GM04503 (cell line): ENCODE results near the gene GPSM1.
"Not testable (repeated sequence)": the region's sequence is repeated elsewhere in the genome, so short reads cannot be mapped to it uniquely, and the experiment has no call there.

Experiments
- DNase-seq: peaks from one replicate; pipeline ENCODE4 v3.0.0-alpha.2; 2012; ENCODE audit warnings: low read depth

The GPSM1 gene

GRCh38 chr9:136318111-136318775 lies 9.1 kb upstream of the GPSM1 start:
- DNase-seq = no peak

DNA sequence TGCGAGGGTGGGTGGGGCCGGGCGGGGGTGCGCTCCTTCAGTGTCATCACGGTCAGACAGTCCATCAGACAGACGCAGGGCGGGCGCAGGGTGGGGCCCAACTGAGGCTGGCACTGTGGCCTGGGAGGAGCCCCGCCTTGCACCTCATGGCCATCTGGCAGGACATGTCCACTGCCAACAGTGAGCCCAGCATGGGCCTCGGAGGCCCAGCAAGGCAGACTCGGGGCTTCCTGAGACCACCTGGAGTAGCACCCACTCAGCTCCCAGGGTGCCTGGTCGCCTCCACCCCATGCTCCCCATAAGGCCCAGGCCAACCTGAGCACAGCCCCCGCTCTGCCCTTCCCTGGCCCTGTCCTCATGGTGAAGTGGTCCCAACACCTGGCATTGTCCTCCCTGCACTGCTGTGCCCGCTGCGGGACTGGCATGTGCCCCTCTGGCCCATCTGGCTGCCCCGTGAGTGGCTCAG lies 8.5 kb upstream of the GPSM1 start:
- no peak for DNase-seq

DNA sequence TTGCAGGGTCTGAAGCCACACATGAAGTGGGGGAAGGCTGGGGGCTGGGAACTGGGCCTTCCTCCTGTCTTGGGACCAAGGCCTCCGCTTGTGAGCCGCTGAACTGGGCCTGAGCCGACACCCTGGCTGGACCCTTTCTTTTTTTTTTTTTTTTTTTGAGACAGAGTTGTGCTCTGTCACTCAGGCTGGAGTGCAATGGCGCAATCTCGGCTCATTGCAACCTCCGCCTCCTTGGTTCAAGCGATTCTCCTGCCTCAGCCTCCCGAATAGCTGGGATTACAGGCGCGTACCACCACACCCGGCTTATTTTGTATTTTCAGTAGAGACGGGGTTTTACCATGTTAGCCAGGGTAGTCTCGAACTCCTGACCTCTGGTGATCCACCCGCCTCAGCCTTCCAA lies 8.1 kb upstream of the GPSM1 start:
- DNase-seq = not testable (repeated sequence)

GRCh38 chr9:136319955-136320354 lies 7.4 kb upstream of the GPSM1 start:
- not testable (repeated sequence) for DNase-seq

DNA sequence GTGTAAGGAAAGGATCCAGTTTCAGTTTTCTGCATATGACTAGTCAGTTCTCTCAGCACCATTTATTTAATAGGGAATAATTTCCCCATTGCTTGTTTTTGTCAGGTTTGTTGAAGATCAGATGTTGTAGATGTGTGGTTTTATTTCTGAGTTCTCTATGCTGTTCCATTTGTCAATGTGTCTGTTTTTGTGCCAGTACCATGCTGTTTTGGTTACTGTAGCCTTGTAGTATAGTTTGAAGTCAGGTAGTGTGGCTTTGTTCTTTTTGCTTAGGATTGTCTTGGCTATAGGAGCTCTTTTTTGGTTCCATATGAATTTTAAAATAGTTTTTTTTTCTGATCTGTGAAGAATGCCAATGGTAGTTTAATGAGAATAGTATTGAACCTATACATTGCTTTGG lies 6.4 kb upstream of the GPSM1 start:
- DNase-seq = not testable (repeated sequence)

DNA sequence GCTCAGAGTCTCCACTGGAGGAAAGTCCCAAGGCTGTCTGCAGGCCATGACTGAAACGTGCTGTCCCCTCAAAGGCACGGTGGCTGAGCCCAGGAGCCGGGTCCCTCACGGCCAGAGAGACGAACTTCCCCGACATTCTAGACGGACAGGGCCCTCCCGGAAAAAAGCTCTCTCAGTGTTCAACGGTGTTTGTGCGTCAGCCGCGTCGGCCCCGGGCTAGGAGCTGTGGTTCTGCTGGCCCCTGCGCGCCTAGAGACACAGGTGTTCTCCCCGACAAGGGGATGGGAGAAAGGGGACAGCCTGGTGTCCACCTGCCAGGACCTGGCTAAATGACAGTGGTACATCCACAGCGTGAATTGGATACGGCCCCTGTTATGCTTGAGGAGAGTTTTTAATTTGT lies 5.8 kb upstream of the GPSM1 start:
- no peak for DNase-seq

DNA sequence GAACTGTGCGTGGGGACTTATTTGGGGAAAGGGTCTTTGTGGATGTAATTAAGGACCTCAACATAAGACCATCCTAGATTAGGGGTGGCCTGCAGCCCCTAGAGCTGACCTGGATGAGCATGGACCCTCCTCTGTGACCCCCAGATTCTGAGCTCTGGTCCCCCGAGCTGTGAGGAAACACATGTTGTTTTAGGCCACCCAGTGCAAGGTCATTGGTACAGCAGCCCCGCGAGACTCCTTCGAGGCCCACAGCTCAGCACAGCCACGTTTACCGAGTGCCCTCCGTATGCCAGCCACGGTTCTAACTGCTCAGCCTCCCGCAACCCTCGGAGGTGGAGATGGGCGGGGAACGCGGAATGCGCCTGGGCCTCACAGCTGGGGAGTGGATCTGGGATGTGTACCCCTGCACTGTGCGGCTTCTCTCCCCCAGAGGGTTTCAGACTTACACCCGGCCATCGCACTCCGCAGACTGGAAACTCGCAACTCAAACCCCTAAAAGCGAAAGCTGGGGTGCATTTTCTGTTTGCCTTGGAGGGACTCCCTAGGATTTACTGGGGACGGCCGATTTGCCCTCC lies 4.5 kb upstream of the GPSM1 start:
- DNase-seq = no peak

DNA sequence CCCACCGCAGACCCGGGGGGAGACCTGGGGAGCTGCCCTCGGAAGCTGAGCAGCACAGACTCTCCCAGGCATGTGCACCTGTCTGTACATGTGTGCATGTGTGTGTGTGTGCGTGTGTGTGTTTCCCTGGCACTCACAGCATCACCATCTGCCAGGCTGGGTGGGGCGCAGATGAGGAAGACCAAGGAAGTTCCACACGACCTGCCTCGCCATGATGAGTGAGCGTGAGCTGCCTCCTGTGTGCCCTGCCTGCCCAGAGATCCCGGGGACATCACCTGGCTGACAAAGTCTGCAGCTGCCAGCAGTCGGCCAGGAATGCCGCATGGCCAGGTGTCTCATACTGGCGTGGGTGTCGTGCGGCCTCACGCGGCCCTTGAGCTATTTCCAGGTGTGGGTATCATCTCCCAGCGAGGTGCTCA lies 4.0 kb upstream of the GPSM1 start:
- DNase-seq = no peak

GRCh38 chr9:136324501-136325300 lies 2.6 kb upstream of the GPSM1 start:
- no peak for DNase-seq

- DNase-seq = no peak
Measured at GRCh38 chr9:136325358-136325757, 2.0 kb upstream of the GPSM1 start.

- peak; percentile 64 for DNase-seq
Measured at GRCh38 chr9:136326061-136326760, 1.1 kb upstream of the GPSM1 start.

- no peak for DNase-seq
Measured at GRCh38 chr9:136326761-136327303, 507 bp upstream of the GPSM1 start.

DNA sequence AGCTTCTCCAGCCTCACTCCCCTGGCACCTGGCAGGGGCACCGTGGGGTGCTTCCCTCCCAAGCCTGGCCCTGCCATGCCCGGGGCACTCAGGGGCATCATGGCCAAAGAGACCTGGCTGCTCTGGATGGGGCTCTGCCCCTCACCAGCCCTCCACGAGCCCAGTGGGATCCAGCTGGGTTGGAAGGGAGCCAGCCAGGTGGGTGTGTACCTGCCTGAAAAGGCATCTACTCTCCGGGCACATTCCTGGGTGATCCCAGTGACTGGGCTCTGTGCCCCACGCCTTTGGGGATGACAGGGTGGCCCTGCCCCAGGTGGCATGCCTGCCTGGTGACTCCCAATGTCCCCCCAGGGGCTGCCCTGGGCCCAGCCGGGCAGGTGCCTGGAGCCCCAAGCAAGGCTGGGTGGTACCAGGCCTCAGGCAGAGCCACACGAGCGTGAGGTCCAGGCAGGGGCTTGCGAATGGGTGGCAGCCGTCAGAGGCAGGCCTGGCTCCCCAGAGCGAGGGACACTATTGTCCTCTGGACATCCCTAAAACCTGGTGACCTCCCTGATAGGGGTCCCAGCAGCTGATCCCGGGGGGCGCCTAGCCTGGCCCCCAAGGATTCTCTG lies 777 bp downstream of the GPSM1 start:
- DNase-seq = no peak

DNA sequence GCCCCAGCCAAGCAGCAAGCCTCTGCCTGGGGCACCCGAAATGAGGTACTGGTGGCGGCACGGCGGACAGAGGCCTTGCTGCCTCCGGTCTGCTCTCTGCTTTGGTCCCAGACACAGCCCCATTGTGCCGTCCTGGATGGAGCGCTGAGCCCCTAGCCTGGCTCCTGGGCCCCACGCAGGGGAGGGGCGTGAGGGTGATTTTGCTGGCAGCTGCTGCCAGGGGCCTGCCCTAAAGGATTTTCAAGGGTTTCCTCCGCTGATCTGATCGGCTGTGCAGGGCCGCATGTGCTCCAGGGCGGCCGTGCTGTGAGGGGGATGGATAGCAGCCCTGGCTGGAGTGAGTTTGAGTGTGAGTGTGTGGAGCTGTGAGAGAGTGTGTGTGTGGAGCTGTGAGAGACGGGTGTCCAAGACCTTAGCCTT lies 1.3 kb downstream of the GPSM1 start:
- DNase-seq = no peak

DNA sequence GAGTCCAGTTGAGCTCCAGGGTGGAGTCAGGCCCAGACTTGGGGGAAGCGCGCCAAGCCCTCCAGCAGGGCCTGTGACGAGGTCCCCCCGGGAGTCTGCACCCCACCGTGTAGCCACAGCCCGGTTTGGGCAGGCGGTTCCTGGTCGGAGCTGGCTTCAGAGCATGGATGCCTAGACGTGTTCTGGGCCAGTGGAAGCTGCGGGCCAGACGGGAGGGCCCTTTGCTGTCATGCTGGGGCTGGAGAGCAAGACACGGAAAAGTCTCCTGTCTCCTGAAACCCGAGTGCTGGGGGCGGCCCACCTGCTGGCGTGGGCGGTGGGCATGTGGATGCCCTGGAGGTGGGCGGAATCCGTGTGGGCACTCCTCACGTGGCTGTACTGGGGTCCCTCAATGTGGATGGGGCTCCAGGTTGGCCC lies 1.9 kb downstream of the GPSM1 start:
- no peak for DNase-seq

DNA sequence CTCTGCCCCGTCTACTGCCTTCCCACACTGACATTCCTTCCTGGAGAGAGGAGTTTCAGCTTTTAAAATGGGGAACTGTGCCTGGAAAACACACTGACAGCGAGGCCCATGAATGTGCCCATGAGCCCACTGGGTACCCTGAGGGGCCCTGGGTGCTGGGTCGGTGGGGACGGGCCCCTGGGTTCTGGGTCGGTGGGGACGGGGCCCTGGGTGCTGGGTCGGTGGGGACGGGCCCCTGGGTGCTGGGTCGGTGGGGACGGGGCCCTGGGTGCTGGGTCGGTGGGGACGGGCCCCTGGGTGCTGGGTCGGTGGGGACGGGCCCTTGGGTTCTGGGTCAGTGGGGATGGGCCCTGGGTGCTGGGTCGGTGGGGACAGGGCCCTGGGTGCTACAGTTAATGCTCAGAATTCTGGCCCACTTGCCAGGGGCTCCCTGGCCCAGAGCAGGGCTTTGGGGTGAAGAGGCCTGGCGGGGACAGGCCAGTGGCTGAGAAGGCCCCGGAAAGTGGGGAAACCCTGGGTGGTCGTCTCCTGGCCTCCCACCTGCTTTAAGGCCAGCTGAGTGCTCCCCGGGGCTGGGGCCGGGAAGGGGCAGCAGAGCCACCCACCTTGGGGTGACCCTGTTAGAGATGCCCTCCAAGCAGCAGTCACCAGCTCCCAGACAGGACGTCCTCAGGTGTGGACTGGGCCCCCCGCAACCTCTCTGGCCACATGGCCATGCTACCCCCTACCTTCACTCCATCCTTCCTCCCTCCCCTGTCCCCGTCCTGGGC lies 2.5 kb downstream of the GPSM1 start:
- DNase-seq = no peak

- no peak for DNase-seq
Measured at GRCh38 chr9:136330406-136330990, 3.2 kb downstream of the GPSM1 start.

DNA sequence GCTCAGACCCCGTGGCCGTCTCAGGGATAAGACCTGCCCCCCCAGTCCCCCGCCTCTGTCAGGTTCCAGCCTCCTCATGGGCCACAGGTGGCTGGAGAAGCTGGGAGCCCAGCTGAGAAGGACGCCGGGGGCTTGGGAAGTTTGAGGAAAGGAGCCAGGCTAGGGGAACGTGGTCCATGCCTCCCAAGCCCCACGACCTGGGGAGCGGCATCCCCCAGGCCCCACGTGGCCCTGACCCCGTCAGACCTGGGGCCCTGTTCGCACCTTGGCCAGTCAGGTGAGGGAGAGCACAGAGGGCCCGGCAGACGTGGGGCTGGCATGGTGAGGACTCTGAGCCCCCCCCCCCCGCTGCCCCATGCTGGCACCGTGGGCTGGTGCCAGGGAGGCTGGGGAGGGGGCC lies 3.7 kb downstream of the GPSM1 start:
- DNase-seq = no peak

DNA sequence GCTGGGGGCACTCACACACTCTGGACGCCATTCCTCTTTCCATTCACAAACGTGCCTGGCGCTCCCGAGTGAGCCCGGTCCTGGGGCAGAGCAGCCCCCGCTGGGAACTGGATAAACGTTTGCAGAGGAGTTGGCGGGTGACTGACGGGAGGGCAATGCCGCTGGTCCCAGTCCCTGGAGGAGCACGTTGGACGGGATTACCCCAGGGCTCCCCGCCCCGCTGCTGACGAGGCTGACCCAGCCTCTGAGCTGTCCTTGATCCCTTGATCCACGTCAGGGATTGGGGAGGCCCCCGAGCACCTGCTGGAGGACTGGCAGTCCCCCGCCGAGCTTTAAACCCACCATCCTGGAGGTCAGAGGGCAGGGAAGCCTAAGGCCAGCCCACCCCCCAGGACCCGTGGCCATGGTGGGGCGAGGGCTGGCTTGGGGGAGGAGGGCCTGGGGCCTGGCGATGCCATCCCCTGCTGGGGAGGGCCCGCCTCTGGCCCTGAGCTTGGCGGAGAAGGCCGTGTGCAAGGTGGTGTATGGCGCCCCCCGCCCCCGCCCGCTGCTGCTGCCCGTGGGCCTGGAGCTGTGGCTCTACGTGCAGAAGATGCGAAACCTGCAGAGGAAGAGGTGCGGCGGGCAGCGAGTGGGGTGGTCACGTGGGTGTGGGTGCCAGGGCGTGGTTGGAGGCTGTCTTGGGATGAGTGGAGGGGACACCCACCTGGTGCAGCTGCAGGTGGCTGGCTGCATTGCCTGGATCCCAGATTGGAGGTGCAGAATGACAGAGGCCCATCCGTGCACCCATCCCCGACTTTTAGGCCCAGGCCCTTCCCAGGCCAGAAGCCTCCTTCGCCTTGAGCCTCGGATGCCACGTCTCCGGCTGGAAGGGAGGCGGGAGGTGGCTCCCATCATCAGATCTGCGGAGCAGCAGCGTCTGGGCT lies 4.5 kb downstream of the GPSM1 start:
- DNase-seq = no peak
